HG02884 (cell line): ENCODE data around the gene PSMD1.

ENCODE experiments used
- ATAC-seq: cut with Tn5 transposase; IDR thresholded peaks from one replicate; pipeline ENCODE4 v1.9.1; 2021; ENCODE audit warnings: mild to moderate bottlenecking, moderate library complexity; ENCODE audit not compliant: unreplicated experiment

The PSMD1 gene

GRCh38 chr2:231034291-231034882 is 22.3 kb upstream of the PSMD1 start:
- ATAC-seq: no peak

DNA sequence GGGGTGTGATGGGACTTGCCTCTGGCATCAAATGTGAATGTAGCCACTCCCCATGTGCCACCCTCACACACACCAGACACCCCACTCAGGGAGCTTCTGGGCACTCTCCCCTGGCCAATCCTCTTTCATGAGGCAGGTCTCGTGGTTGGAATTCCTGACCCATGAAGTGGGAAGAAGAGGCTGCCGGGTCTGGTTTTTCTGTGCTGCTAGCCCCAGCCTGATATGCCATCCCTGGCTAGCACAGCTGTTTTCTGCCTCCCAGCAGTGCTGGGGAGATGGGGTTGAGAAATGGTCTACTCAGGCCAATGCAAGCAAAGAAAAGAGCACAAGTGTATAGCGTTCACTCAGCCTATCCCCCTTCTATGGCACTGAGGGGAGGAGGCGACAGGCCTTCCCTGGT is 20.5 kb upstream of the PSMD1 start:
- ATAC-seq: no peak

DNA sequence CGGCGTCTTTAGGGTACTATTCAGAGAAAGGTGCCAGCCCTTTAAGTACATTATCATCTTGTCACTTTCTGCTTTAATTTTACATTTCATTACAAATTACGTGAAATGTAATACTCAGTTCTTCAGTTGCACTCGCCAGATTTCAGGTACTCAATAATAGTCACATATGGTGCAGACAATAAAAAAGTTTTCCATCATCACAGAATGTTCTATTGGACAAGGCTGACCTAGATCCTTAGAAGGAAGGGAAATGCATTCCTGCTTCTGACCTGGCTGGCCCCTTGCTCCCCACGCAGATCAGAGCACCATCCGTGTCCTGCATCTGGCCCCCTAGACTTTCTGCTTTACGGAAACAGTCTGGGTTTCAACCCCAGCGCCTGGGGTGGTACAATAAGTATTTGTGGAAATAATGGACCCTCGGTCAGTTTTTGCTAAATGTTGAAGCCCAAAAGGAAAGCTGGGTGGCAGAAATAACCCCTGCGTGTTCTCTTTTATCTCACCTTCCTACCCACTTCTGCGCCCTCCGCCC is 20.0 kb upstream of the PSMD1 start:
- no peak for ATAC-seq

DNA sequence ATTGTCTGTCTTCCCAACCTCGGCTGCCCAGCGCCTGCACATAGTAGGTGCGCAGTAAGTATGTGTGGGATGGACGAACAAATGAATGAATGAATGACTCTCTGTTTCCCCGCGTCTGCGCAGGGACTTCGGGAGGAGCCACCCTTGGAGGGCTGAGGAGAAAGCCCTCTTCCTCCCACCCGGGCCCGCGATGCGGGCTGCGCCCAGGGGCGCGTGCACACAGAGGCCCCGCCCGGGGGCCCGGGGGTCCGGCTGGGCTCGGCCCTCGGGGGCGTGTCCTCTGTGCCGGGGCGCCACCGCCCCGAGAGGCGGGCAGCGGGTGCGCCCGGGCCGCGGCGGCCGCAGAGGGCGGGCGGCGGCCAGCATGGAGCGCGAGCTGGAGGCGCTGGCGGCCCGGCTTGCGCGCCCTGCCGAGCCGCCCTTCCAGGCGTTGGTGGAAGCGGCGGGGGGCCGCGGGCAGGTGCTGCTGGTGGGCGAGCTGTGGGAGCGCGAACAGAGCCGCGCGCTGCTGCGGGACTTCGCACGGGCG is 19.4 kb upstream of the PSMD1 start, which contains the start of gene C2orf72:
Gene C2orf72, plus strand, starts transcription at position 322 of the 529 bp plus-strand sequence. Its CDS starts 43 bp downstream, at position 365.
- ATAC-seq: no peak

DNA sequence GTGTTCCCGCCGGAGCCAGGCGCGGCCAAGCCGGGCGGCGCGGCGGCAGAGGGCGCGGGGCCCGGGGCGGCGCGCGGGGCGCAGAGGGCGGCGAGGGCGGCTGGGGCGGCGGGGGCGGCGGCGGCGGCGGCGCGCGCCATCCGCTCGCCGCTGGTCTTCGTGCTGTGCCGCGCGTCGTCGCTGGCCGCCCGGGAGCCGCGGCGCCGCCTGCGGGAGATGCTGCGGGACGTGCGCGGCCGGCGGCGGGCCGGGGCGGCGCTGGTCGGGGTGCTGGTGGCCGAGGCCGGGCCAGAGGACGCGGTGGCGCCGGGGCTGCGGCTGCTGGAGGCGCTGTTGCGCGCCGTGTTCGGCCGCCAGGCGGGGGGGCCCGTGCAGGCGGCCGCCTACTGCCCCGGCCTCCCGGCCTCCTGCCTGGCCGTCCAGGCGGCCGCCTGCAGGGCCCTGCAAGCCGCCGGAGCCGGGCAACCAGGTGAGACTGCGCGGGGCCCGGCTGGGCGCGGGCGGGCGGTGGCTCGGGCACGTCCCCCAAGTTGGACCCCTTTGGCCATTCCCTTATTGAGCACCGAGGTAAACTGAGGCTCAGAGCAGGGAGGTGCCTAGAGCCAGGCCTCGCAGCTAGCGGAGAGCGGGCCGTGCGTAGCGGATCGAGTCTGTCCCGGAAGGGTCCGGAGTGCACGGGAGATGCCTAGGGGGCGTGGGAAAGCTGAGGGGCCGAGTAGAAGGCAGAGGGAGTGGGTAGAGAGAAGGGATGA is 18.8 kb upstream of the PSMD1 start:
- no peak for ATAC-seq

GRCh38 chr2:231038483-231039293 is 18.0 kb upstream of the PSMD1 start:
- no peak for ATAC-seq

GRCh38 chr2:231039294-231039664 is 17.4 kb upstream of the PSMD1 start:
- ATAC-seq: no peak

GRCh38 chr2:231039821-231040364 is 16.8 kb upstream of the PSMD1 start:
- no peak for ATAC-seq

- ATAC-seq: no peak
Measured at GRCh38 chr2:231041061-231041689, 15.5 kb upstream of the PSMD1 start.

- ATAC-seq: no peak
Measured at GRCh38 chr2:231043796-231044195, 12.9 kb upstream of the PSMD1 start.

GRCh38 chr2:231046916-231047273 is 9.8 kb upstream of the PSMD1 start:
- no peak for ATAC-seq

DNA sequence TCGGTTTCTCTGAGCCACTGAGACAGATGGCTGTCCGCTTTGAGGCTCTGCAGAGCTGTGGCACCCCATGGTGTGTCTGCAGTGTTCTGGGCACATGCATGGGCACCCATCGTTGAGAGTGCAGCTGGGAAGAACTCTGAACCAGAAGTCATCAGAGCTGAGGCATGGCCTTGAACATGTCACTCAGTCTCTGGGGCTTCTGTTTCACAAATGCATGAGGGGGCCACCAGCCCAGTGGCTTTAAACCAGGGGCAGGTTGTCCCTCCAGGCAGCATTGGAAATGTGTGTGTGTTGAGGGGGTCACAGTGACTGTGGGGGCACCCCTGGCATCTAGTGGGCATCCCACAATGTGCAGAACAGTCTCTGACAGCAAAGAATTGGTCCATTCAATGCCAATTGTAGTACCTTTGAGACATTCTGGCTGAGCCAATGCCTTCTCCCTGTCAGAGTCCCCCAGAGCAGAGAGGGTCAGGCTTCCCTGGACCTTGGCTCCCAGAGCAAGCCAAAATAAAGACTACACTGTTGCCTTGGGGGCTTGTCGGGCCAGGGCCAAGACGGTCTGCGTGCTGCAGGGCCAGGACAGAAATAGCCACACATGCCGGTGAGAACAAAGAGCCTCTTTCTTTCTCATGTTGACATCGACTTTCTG is 9.3 kb upstream of the PSMD1 start:
- no peak for ATAC-seq

GRCh38 chr2:231047923-231048915 is 8.4 kb upstream of the PSMD1 start:
- ATAC-seq: no peak

DNA sequence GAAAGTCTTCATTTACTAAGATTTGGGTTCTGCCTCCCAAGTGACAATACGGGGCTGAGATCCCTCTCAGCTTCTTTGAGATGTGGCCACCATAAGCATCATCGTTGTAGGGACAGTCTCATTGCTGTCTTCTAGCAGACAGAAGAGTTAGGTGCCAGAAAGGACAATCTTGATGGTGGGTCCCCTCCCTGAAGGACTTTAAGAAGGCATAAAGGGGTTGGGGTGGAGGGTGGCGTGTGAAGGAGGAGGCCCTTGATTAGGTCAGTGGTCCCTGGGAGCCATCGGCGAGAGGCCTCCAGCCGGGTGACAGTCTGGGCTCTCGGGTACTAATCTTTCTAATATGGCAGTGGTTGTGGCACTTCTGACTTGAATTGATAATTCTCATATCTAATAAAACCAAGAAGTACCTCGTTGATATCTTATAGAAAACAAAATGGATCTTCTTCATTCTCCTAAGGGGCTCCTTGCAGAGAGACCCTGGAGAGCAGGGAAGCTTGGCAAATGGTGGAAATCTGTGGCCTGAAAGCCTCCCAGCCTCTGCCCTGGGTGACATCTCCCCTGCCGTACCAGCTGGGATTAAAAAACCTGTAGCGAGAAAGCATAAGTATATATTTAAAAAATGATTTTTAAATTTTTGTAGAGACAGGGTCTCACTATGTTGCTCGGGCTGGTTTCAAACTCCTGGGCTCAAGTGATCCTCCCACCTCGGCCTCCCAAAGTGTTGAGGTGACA is 7.2 kb upstream of the PSMD1 start:
- ATAC-seq: no peak

DNA sequence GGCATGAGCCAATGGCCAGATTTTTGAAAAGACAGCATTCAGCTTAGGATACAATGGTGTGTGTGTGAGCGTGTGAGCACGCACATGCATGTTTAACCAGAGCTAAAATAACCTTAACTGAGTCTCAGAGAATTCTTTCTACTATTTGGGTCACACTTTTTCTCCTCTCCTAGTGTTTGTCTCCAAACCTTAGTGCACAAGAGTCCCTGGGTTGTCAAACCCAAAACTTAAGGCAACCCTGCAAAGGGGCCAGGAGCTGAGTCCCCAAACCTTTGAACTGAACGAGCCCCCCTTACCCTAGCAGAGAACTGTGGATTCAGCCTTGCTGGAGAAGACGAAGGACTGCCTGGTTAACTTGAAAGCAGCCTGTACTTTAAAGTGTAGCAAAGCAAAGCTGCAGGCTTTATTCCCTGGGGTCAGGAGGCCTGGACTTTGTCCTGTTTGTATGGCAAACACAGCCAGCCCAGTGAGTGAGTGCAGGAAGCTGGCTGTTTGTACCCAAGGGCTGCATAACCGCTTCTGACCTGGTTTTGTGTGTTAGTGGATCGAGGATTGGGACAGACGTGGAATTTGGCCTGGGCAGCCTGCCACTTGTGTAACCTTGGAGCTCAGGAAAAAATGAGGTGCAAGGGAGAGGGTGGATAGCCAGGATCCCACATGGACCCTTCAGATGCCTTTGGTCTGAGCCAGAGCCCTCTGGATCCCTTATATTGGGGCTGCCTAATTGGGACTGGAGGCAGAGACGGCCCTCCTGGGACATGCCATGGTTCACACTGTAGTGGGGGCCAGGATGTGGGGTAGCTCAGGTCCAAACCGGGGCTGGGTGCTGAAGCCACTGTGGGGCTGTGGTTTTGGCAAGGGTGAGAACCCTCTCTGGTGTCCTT is 6.4 kb upstream of the PSMD1 start:
- ATAC-seq: no peak

- ATAC-seq: no peak
Measured at GRCh38 chr2:231051116-231051515, 5.6 kb upstream of the PSMD1 start.
